ENCODE data around the gene AKR1A1. TPM values are rescaled to one million over a fixed set of nuclear protein-coding genes. Genes with fewer than 3 reads are reported as not detected.
"Not testable (repeated sequence)": the region's sequence is repeated elsewhere in the genome, so short reads cannot be mapped to it uniquely, and the experiment has no call there.

The AKR1A1 gene
- total and polyA plus RNA-seq, 2 experiments from 2014 or later: 186 to 275 TPM

GRCh38 chr1:45522324-45523104 is 28.1 kb upstream of the AKR1A1 start:
- Mint-ChIP-seq H3K27me3 (ENCODE audit: insufficient read depth, low read depth, poor library complexity) (peaks cover 9% of the 10 kb centered on the region), H3K9me3 (no peaks in the 10 kb centered on the region; the same call in 2 of the 3 replicates), H3K4me3 (peak overlapping the region; percentile 98), H3K4me1 (peaks cover 40% of the 10 kb centered on the region), H3K36me3 (ENCODE audit: low read depth) (peaks cover 30% of the 10 kb centered on the region), H3K27ac (peak overlapping the region; percentile 99)
- Histone ChIP-seq H3K4me3 (peak overlapping the region; percentile 100), H3F3A (replicated peaks; ENCODE audit: low read depth) (peaks cover 27% of the 10 kb centered on the region), H3K27me3 (ENCODE audit: insufficient read depth) (no peaks in the 10 kb centered on the region), H3K27ac (ENCODE audit: low read depth) (peak overlapping the region; percentile 100), H3K36me3 (ENCODE audit: insufficient read depth) (peaks cover 22% of the 10 kb centered on the region), H2AFZ (peak overlapping the region; percentile 54; the same call in 1 of the 2 replicates), H3K9me2 (ENCODE audit: insufficient read depth) (no peaks in the 10 kb centered on the region), H3K4me1 (ENCODE audit: insufficient read depth) (peaks cover 34% of the 10 kb centered on the region), H3K79me2 (replicated peaks; ENCODE audit: insufficient read depth) (peaks cover 42% of the 10 kb centered on the region), H4K20me1 (replicated peaks; ENCODE audit: insufficient read depth) (peaks cover 24% of the 10 kb centered on the region), H3K4me2 (peak overlapping the region; percentile 85)
- TF ChIP-seq JUNB (IDR thresholded peaks at IDR 0.05; ENCODE audit: unreplicated experiment): no peak
- no peak for TF ChIP-seq EZH2phosphoT487 (IDR thresholded peaks at IDR 0.05; ENCODE audit: unreplicated experiment)
- TF ChIP-seq NANOG (IDR thresholded peaks at IDR 0.05; ENCODE audit: borderline replicate concordance): no peak
- TF ChIP-seq ZNF114 (CRISPR knock-in tag; IDR thresholded peaks at IDR 0.05): no peak
- TF ChIP-seq ZNF331 (CRISPR knock-in tag; IDR thresholded peaks at IDR 0.05; ENCODE audit: low read depth): no peak
- TF ChIP-seq STAT1 (IDR thresholded peaks at IDR 0.05; ENCODE audit: unreplicated experiment): no peak
- no peak for TF ChIP-seq REST (IDR thresholded peaks at IDR 0.05; ENCODE audit: unreplicated experiment)
- no peak for TF ChIP-seq ETS1 (IDR thresholded peaks at IDR 0.05)
- ATAC-seq: peak; percentile 22
- DNase-seq (ENCODE audit: low spot score): peak; percentile 41

DNA sequence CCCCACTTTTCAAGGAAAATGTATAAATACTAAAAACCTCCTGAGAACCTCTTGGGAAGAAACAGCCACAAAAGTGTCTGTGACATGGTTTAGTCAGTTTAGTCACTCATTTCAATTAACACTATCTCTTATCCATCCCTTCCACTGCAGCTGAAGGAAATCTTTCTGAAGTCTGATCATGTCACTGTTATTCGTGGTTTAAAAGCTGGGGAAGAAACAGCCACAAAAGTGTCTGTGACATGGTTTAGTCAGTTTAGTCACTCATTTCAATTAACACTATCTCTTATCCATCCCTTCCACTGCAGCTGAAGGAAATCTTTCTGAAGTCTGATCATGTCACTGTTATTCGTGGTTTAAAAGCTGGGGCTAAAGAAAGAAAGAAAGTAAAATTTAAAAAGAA is 27.1 kb upstream of the AKR1A1 start:
- Histone ChIP-seq H3K4me2 (0 out of 2 replicates have a peak overlapping the region, but pooled peaks have one; percentile 50), H3K79me2 (replicated peaks; ENCODE audit: insufficient read depth) (peaks cover 32% of the 10 kb centered on the region), H4K20me1 (replicated peaks; ENCODE audit: insufficient read depth) (peaks cover 14% of the 10 kb centered on the region), H3K4me1 (ENCODE audit: insufficient read depth) (peaks cover 34% of the 10 kb centered on the region), H3K36me3 (ENCODE audit: insufficient read depth) (peaks cover 12% of the 10 kb centered on the region), H3F3A (replicated peaks; ENCODE audit: low read depth) (peaks cover 20% of the 10 kb centered on the region), H3K27ac (ENCODE audit: low read depth) (peak overlapping the region; percentile 100; the same call in 1 of the 2 replicates)
- not testable (repeated sequence) for H3K9me2 ChIP-seq (ENCODE audit: insufficient read depth); ATAC-seq; H3K27me3 Mint-ChIP-seq (ENCODE audit: insufficient read depth, low read depth, poor library complexity); H3K9me3 Mint-ChIP-seq; H3K4me3 Mint-ChIP-seq; H2AFZ ChIP-seq; DNase-seq (ENCODE audit: low spot score); H3K27me3 ChIP-seq (ENCODE audit: insufficient read depth); H3K4me3 ChIP-seq
- Mint-ChIP-seq H3K36me3 (ENCODE audit: low read depth) (peaks cover 22% of the 10 kb centered on the region), H3K4me1 (peaks cover 42% of the 10 kb centered on the region), H3K27ac (peak overlapping the region; percentile 99; the same call in 1 of the 2 replicates)

GRCh38 chr1:45523975-45524374 is 26.7 kb upstream of the AKR1A1 start:
- H3K27ac ChIP-seq (ENCODE audit: low read depth); H4K20me1 ChIP-seq (replicated peaks; ENCODE audit: insufficient read depth); H3K27me3 ChIP-seq (ENCODE audit: insufficient read depth); H3K9me3 Mint-ChIP-seq; H3K4me3 Mint-ChIP-seq; H3K27ac Mint-ChIP-seq; DNase-seq (ENCODE audit: low spot score); H3K4me3 ChIP-seq; H3K27me3 Mint-ChIP-seq (ENCODE audit: insufficient read depth, low read depth, poor library complexity); H3K4me2 ChIP-seq; H3K36me3 ChIP-seq (ENCODE audit: insufficient read depth); H3K9me2 ChIP-seq (ENCODE audit: insufficient read depth); ATAC-seq: not testable (repeated sequence)
- H2AFZ ChIP-seq: peak overlapping the region; percentile 56; the same call in 1 of the 2 replicates
- Mint-ChIP-seq H3K36me3 (ENCODE audit: low read depth) (peaks cover 17% of the 10 kb centered on the region), H3K4me1 (peaks cover 41% of the 10 kb centered on the region)
- H3K4me1 ChIP-seq (ENCODE audit: insufficient read depth): peaks cover 34% of the 10 kb centered on the region
- H3F3A ChIP-seq (replicated peaks; ENCODE audit: low read depth): peaks cover 16% of the 10 kb centered on the region
- H3K79me2 ChIP-seq (replicated peaks; ENCODE audit: insufficient read depth): peaks cover 27% of the 10 kb centered on the region
